ENCODE results near the gene ARHGAP15. TPM values are rescaled to one million over a fixed set of nuclear protein-coding genes. Genes with fewer than 3 reads are reported as not detected.

ARHGAP15 gene
- total RNA-seq, 2 donors from 2014 or later = 11.0 to 11.8 TPM

DNA sequence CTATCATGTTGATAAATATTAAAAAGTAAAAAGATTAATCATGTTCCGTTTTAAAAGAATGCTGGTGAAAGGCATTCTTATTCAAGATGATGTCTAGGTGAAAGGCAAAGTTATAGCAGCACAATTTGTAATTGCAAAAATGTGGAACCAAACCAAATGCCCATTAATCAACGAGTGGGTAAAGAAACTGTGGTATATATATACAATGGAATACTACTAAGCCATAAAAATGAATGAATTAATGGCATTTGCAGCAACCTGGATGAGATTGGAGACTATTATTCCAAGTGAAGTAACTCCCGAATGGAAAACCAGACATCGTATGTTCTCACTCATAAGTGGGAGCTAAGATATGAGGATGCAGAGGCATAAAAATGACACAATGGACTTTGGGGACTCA, 286.4 kb downstream of the ARHGAP15 start:
- H3K4me3 ChIP-seq = no peak overlapping the region

DNA sequence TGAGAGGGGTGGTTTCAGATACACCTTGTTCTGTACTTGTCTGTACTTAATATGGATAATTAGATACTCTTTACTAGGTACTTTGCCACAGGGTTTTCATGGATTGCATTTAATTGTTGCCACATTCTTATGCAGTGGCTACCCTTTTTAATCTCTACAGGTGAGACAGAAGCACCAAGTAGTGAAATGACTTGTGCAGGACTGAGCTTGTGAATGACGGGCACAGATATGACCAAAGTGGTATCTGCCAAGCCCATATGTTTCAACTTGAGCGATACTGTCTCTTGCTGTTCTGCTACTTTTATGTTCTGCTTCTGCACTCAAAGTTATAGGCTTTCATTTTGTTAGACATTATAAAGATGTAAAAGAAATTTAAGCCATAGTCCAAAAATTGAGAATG, 288.2 kb downstream of the ARHGAP15 start:
- TF ChIP-seq CTCF (IDR thresholded peaks at IDR 0.05) = no peak
- no peaks in the 10 kb centered on the region for H3K27me3 ChIP-seq (replicated peaks; ENCODE audit: insufficient read depth)
- no peak for ATAC-seq (ENCODE audit: insufficient number of reproducible peaks, low FRiP score, low read depth)
- no peaks in the 10 kb centered on the region for H3K9me3 ChIP-seq
- no peaks in the 10 kb centered on the region for H3K36me3 ChIP-seq
- no peak for DNase-seq (ENCODE audit: low spot score)
- no peak overlapping the region for H3K4me3 ChIP-seq
- no peak overlapping the region for H3K27ac ChIP-seq
- no peaks in the 10 kb centered on the region for H3K4me1 ChIP-seq (ENCODE audit: control insufficient read depth in 1 of 2, low read depth in 2 of 2)

More for the DNA sequence above, 286.4 kb downstream of the ARHGAP15 start:
- DNase-seq (ENCODE audit: low spot score) (no peak), ATAC-seq (ENCODE audit: insufficient number of reproducible peaks, low FRiP score, low read depth) (no peak)
- TF ChIP-seq CTCF (IDR thresholded peaks at IDR 0.05) = no peak
- Histone ChIP-seq H3K27ac (no peak overlapping the region), H3K9me3 (no peaks in the 10 kb centered on the region), H3K4me1 (ENCODE audit: control insufficient read depth in 1 of 2, low read depth in 2 of 2) (no peaks in the 10 kb centered on the region), H3K36me3 (no peaks in the 10 kb centered on the region), H3K27me3 (replicated peaks; ENCODE audit: insufficient read depth) (no peaks in the 10 kb centered on the region)

- H3K27ac ChIP-seq = no peak overlapping the region
- H3K9me3 ChIP-seq = no peaks in the 10 kb centered on the region
- DNase-seq (ENCODE audit: low spot score) = no peak
- no peaks in the 10 kb centered on the region for H3K36me3 ChIP-seq
- no peak for TF ChIP-seq CTCF (IDR thresholded peaks at IDR 0.05)
- no peaks in the 10 kb centered on the region for H3K27me3 ChIP-seq (replicated peaks; ENCODE audit: insufficient read depth)
- H3K4me1 ChIP-seq (ENCODE audit: control insufficient read depth in 1 of 2, low read depth in 2 of 2) = no peaks in the 10 kb centered on the region
- no peak for ATAC-seq (ENCODE audit: insufficient number of reproducible peaks, low FRiP score, low read depth)
- no peak overlapping the region for H3K4me3 ChIP-seq
Observed at GRCh38 chr2:143420313-143420712, 291.1 kb downstream of the ARHGAP15 start.

DNA sequence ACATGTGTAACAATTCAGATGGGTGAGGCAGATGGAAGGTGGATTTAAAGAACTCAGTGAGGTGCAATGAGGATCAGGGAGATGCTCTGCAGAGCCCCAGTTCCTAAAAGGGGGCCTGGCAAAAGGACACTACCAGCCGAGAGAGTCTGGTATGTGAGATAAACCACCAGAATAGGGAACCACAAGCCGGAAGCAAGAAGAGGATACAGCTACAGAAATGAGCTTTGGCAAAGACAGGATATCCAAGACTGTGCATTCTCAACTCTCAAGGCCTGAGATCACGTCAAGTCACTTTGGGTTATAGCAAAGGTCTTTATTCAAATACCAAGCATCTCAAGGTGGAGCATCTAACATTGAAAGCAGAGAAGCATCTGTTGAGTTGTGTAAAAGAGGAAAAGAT, 293.5 kb downstream of the ARHGAP15 start:
- no peaks in the 10 kb centered on the region for H3K9me3 ChIP-seq
- DNase-seq (ENCODE audit: low spot score) = no peak
- H3K4me1 ChIP-seq (ENCODE audit: control insufficient read depth in 1 of 2, low read depth in 2 of 2) = no peaks in the 10 kb centered on the region
- H3K27ac ChIP-seq = no peak overlapping the region
- no peak overlapping the region for H3K4me3 ChIP-seq
- no peak for TF ChIP-seq CTCF (IDR thresholded peaks at IDR 0.05)
- ATAC-seq (ENCODE audit: insufficient number of reproducible peaks, low FRiP score, low read depth) = no peak
- no peaks in the 10 kb centered on the region for H3K27me3 ChIP-seq (replicated peaks; ENCODE audit: insufficient read depth)
- H3K36me3 ChIP-seq = no peaks in the 10 kb centered on the region

DNA sequence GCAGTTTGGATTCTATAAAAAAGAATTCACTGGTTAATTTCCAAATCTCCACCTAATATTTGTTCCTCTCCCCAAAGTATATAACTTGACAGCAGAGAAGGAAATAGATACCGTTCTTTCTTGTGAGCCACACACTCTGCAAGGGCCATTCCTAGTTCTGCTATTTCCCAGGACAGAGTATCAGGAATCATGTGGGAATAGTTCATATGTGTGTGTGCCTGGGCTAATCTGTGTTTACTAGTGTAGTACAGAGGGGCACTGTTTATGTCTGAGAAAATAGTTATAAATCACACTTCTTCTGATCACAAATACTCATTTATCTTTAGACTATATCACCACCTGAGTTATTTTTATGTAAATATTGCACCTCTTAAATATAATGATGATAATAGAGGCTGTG, 296.7 kb downstream of the ARHGAP15 start:
- peaks cover 2 to 3% of the 10 kb centered on the region in 2 donors for H3K4me1 ChIP-seq (ENCODE audit: control insufficient read depth in 1 of 2, low read depth in 2 of 2)
- no peaks in the 10 kb centered on the region for H3K27me3 ChIP-seq (replicated peaks; ENCODE audit: insufficient read depth)
- no peak for TF ChIP-seq CTCF (IDR thresholded peaks at IDR 0.05)
- no peaks in the 10 kb centered on the region for H3K9me3 ChIP-seq
- no peak overlapping the region for H3K27ac ChIP-seq
- H3K4me3 ChIP-seq = no peak overlapping the region
- H3K36me3 ChIP-seq = no peaks in the 10 kb centered on the region
- no peak for DNase-seq (ENCODE audit: low spot score)
- no peak for ATAC-seq (ENCODE audit: insufficient number of reproducible peaks, low FRiP score, low read depth)

Data from thoracic aorta (tissue), 2 donors.